MCF 10A (cell line): ENCODE measurements around the gene MAPK8IP2. TPM values are rescaled to one million over a fixed set of nuclear protein-coding genes. Genes with fewer than 3 reads are reported as not detected.

Experiments
- BruUV-seq: library from RNA; stranded (reverse); fragments of 400-500 nt; replicated peaks from 2 replicates; lab custom pipeline; 2021; lab: Mats Ljungman, UMichigan
- CTCF ChIA-PET: fragments of 300-600 bp; sonication (Branson Sonifier 250); formaldehyde crosslinking; extraction: SDS; loops from one replicate; lab custom pipeline; 2021; ENCODE audit warnings: antibody characterized with exemption, inconsistent platforms; lab: Yijun Ruan, JAX
- POLR2A ChIA-PET: fragments of 300-600, 350-650 bp; sonication (Branson Sonifier 250); formaldehyde crosslinking; extraction: SDS; loops from one replicate; lab custom pipeline; 2020; ENCODE audit warnings: antibody characterized with exemption, inconsistent platforms; lab: Yijun Ruan, JAX
- DNase-seq: peaks from one replicate; pipeline ENCODE4 v3.0.0-alpha.2; 2018; ENCODE audit not compliant: unreplicated experiment
- H3K27ac Mint-ChIP-seq: one replicate; pipeline ENCODE4 v1.8.0; 2022; ENCODE audit warnings: mild to moderate bottlenecking, low read depth, mixed read lengths; ENCODE audit not compliant: unreplicated experiment
- H3K27me3 Mint-ChIP-seq: one replicate; pipeline ENCODE4 v1.8.0; 2022; ENCODE audit warnings: mixed read lengths; ENCODE audit not compliant: insufficient read depth, unreplicated experiment
- H3K36me3 Mint-ChIP-seq: one replicate; pipeline ENCODE4 v1.8.0; 2022; ENCODE audit warnings: mild to moderate bottlenecking, moderate library complexity, mixed read lengths; ENCODE audit not compliant: insufficient read depth, unreplicated experiment
- H3K4me1 Mint-ChIP-seq: one replicate; pipeline ENCODE4 v1.8.0; 2022; ENCODE audit warnings: mixed read lengths; ENCODE audit not compliant: insufficient read depth, unreplicated experiment
- H3K4me3 Mint-ChIP-seq: one replicate; pipeline ENCODE4 v1.8.0; 2022; ENCODE audit warnings: mild to moderate bottlenecking, moderate library complexity, mixed read lengths; ENCODE audit not compliant: unreplicated experiment
- H3K9me3 Mint-ChIP-seq: one replicate; pipeline ENCODE4 v1.8.0; 2022; ENCODE audit warnings: mixed read lengths; ENCODE audit not compliant: unreplicated experiment
- intact Hi-C: fragments of 100-400 bp; cut with micrococcal nuclease; formaldehyde crosslinking; loops from 2 replicates; pipeline ENCODE4 v1.14.1; 2022
- total RNA-seq: library from RNA; stranded (reverse); gene quantifications from 2 replicates; pipeline ENCODE4 v1.2.3, GENCODE V29; 2022
- TF ChIP-seq, protein P1 (sequence below): fragments of 200-600 bp; IDR thresholded peaks from one replicate; pipeline ENCODE4 v1.8.0; 2022; ENCODE audit warnings: antibody characterized with exemption, mild to moderate bottlenecking; ENCODE audit not compliant: unreplicated experiment

The MAPK8IP2 gene
- total RNA-seq, 1 experiment from 2014 or later: 1.2 TPM

DNA sequence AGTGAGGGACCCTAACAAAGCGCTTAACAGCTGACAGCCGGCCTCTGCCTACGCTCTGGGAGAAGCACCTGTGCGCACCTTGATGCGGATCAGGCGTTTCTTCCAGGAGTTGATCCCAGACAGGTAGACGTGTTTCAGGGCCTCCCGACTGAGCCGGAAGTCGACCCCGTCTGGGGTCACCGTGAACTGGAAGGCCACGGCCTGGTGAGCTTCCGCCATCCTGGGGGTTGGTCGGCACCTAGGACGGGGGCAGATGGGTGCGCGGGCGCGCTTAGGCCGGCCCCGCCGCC is 23.0 kb upstream of the MAPK8IP2 start:
- Mint-ChIP-seq H3K27me3 (no peaks in the 10 kb centered on the region), H3K27ac (no peak overlapping the region), H3K4me3 (no peak overlapping the region), H3K9me3 (no peaks in the 10 kb centered on the region), H3K36me3 (peaks cover 30% of the 10 kb centered on the region), H3K4me1 (no peaks in the 10 kb centered on the region)
- TF ChIP-seq, protein P1, sequence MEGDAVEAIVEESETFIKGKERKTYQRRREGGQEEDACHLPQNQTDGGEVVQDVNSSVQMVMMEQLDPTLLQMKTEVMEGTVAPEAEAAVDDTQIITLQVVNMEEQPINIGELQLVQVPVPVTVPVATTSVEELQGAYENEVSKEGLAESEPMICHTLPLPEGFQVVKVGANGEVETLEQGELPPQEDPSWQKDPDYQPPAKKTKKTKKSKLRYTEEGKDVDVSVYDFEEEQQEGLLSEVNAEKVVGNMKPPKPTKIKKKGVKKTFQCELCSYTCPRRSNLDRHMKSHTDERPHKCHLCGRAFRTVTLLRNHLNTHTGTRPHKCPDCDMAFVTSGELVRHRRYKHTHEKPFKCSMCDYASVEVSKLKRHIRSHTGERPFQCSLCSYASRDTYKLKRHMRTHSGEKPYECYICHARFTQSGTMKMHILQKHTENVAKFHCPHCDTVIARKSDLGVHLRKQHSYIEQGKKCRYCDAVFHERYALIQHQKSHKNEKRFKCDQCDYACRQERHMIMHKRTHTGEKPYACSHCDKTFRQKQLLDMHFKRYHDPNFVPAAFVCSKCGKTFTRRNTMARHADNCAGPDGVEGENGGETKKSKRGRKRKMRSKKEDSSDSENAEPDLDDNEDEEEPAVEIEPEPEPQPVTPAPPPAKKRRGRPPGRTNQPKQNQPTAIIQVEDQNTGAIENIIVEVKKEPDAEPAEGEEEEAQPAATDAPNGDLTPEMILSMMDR: no peak
- no peak for DNase-seq
- CTCF ChIA-PET: no interaction called here
- POLR2A ChIA-PET: no interaction called here
- BruUV-seq: no TSS peak
- intact Hi-C loops: no loop called here

DNA sequence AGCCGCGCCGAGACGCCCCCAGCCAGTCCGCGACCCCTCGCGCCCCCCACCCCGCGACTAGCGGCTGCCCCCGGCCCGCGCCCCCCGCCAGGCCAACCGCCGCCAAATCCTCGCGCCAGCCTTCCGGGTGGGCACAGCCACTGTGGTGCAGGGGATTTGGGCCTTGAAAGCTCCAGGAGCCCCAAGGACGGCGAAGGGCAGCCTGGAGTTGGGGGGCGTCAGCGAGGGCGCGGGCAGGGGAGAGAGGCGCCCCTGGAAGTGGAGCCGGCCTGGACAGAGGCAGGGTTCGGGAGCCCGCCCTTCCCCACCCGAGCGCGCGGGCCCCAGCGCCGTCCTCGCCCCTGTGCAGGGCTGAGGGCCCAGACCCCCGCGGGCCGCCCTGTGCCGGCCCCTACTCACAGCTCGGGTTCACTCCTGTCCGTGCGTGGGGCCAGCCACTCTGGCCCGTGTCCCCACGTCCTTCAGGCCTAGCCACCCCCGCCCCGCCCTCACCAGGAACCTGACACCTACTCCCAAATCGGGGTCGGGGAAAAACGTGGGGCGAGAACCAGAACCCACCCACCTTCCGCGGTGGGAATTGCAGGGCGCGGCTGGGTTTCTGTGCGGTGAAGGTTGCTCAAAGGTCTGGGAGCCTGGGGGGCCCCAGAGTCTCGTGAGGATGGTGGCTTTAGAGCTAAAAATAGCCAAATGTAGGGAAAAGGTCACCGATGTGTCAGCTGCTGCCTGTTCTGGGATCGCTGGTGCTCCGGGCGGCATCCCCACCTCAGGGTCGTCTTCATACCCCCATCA is 22.4 kb upstream of the MAPK8IP2 start, which contains the start of gene CPT1B:
Gene CPT1B (minus strand): TSS at position 441 of the 789 bp plus-strand sequence. CDS start 512 bp downstream, outside the sequence.
- Mint-ChIP-seq H3K4me3 (no peak within 1 kb of the TSS), H3K36me3 (peaks cover 25% of the 10 kb centered on the region), H3K27ac (no peak within 1 kb of the TSS), H3K9me3 (no peaks in the 10 kb centered on the region), H3K27me3 (no peaks in the 10 kb centered on the region), H3K4me1 (no peaks in the 10 kb centered on the region)
- intact Hi-C loops: no loop called here
- no peak for DNase-seq
- TF ChIP-seq, protein P1: no peak
- ChIA-PET CTCF (interaction anchor here (0.6 to 1.5 kb wide), 3 partner anchors 12 to 33 kb away, joined by 3 to 5 read pairs (median 3); partner anchors contain the start of gene SYCE3), POLR2A (interaction anchor here (1.1 to 1.3 kb wide), 2 partner anchors 13 to 41 kb away, joined by 3 to 9 read pairs; no protein-coding TSS in a partner anchor)
- BruUV-seq: no TSS peak

DNA sequence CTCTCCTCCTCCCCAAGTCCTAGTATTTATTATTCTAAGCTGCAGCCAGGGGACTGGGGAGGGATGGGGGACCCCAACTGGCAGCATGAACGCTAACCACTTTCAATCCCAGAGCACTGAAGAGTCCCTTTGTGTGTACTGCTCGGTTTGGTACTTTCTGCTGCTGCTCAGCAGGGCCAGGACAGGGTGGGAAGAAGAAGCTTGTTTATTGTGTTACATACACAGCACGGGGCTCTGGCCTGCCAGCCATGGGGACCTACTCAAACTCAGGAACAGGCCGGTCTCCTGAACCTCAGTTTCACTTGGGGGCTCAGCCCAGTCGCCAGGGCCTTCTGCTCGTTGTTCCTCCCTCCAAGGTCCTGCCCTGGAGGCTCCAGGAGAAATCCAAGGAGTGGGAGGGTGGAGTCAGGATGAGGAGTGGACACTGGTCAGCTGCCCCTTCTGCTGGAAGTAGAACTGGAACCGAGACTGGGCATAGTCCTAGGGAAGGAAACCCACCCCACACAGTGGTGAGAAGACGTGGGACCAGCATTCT is 21.8 kb upstream of the MAPK8IP2 start:
- H3K27ac Mint-ChIP-seq: no peak overlapping the region
- ChIA-PET CTCF (interaction anchor here (0.5 to 1.5 kb wide), 4 partner anchors 13 to 34 kb away, joined by 3 to 6 read pairs (median 4); partner anchors contain the start of gene SYCE3), POLR2A (interaction anchor here (1.1 to 1.3 kb wide), 2 partner anchors 13 to 40 kb away, joined by 3 to 9 read pairs; no protein-coding TSS in a partner anchor)
- peaks cover 22% of the 10 kb centered on the region for H3K36me3 Mint-ChIP-seq
- intact Hi-C loops: no loop called here
- H3K27me3 Mint-ChIP-seq: no peaks in the 10 kb centered on the region
- no peaks in the 10 kb centered on the region for H3K9me3 Mint-ChIP-seq
- H3K4me1 Mint-ChIP-seq: no peaks in the 10 kb centered on the region
- no peak overlapping the region for H3K4me3 Mint-ChIP-seq
- TF ChIP-seq, protein P1: no peak
- DNase-seq: no peak
- BruUV-seq: no TSS peak

DNA sequence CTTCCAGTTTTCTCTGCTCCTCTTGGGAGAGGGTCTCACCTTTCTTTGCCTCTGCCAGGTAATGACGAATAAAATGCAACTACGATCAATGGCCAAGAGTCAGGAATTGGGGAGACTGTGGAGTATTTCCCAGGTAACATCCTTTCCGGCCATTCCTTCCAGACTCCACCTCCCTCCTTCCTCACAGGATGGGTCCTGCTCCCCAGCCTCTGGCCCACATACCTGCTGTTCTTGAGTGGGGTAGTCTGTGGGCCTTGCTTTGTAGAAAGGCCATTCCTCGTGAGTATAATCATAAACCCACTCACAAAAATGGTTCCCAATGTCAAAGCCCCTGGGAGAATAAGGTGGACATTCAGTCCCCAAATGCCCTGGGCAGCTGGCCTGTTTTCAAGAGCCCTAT is 20.8 kb upstream of the MAPK8IP2 start:
- CTCF ChIA-PET: interaction anchor here (1.5 kb wide), 1 partner anchor 14 kb away, joined by 3 read pairs; no protein-coding TSS in a partner anchor
- H3K36me3 Mint-ChIP-seq: peaks cover 14% of the 10 kb centered on the region
- H3K9me3 Mint-ChIP-seq: no peaks in the 10 kb centered on the region
- no peaks in the 10 kb centered on the region for H3K27me3 Mint-ChIP-seq
- H3K27ac Mint-ChIP-seq: no peak overlapping the region
- DNase-seq: no peak
- POLR2A ChIA-PET: interaction anchor here (1.3 to 4.8 kb wide), 2 partner anchors 14 to 39 kb away, joined by 9 to 51 read pairs; no protein-coding TSS in a partner anchor
- TF ChIP-seq, protein P1: no peak
- H3K4me3 Mint-ChIP-seq: no peak overlapping the region
- BruUV-seq: no TSS peak
- no peaks in the 10 kb centered on the region for H3K4me1 Mint-ChIP-seq
- intact Hi-C loops: loop anchor here (5.0 kb wide), 1 partner anchor 52 kb away; the partner anchor contains the start of gene SCO2
